ENCODE measurements around the gene WASF3.

GRCh38 chr13:26589226-26589625 lies 31.7 kb downstream of the WASF3 start:
- TF ChIP-seq POLR2AphosphoS5 (IDR thresholded peaks at IDR 0.05) = no peak
- no peak for TF ChIP-seq CTCF (IDR thresholded peaks at IDR 0.05 in 8 of 11, conservative IDR thresholded peaks at IDR 0.05 in 3 of 11)
- TF ChIP-seq POLR2A (IDR thresholded peaks at IDR 0.05) = no peak

Measured in spleen (tissue), 7 donors.